Vagina (tissue), 2 donors: ENCODE results near the gene CDH4. TPM values are rescaled to one million over a fixed set of nuclear protein-coding genes. Genes with fewer than 3 reads are reported as not detected.

Experiments used
- DNase-seq, 2 donors: peaks; one replicate each; pipeline ENCODE4 v3.0.0-alpha.2; 2017; ENCODE audit errors: extremely low spot score in 2 of 2
- H3K27ac ChIP-seq: fragments of 200-600 bp; sonication (generic); one replicate; pipeline ENCODE4 v1.5.1; 2019
- H3K27me3 ChIP-seq: fragments of 200-600 bp; sonication (generic); one replicate; pipeline ENCODE4 v1.5.1; 2019
- H3K36me3 ChIP-seq, 2 donors: fragments of 200-600 bp; sonication (generic); one replicate each; pipeline ENCODE4 v1.5.1; 2017 to 2019
- H3K4me1 ChIP-seq: fragments of 200-600 bp; sonication (generic); one replicate; pipeline ENCODE4 v1.5.1; 2019
- H3K4me3 ChIP-seq, 2 donors: fragments of 200-600 bp; sonication (generic); 1 replicate in 1 of 2; 2 replicates in 1 of 2; pipeline ENCODE4 v1.5.1; 2016 to 2019
- H3K9me3 ChIP-seq: fragments of 200-600 bp; sonication (generic); one replicate; pipeline ENCODE4 v1.5.1; 2019
- CTCF ChIP-seq, 3 experiments: fragments of 450-650 bp in 2 of 3; fragments of 200-600 bp in 1 of 3; sonication (generic) in 1 of 3; IDR thresholded peaks; one replicate each; pipeline ENCODE4 v1.5.1; 2017 to 2019; ENCODE audit warnings: antibody characterized with exemption in 3 of 3, mild to moderate bottlenecking in 2 of 3, moderate library complexity in 2 of 3
- POLR2A ChIP-seq, 2 donors: fragments of 450-650 bp; IDR thresholded peaks; one replicate each; pipeline ENCODE4 v1.6.1; 2017; ENCODE audit warnings: antibody characterized with exemption in 2 of 2, mild to moderate bottlenecking in 2 of 2, moderate library complexity in 2 of 2
- POLR2AphosphoS5 ChIP-seq, 2 donors: sonication (generic); formaldehyde crosslinking; IDR thresholded peaks; one replicate each; pipeline ENCODE4 v1.9.0; 2017; ENCODE audit warnings: antibody characterized with exemption in 2 of 2, mild to moderate bottlenecking in 2 of 2, low read depth in 1 of 2; ENCODE audit not compliant: insufficient read depth in 1 of 2
- intact Hi-C: fragments of 100-400 bp; cut with DNase I; formaldehyde crosslinking; loops from one replicate; pipeline ENCODE4 v1.15.1; 2023
- total RNA-seq: library from RNA; depleted of rRNA; stranded (reverse); fragments of >200 nt; gene quantifications from one replicate; pipeline ENCODE4 v1.2.3, GENCODE V29; 2016

CDH4 gene
- total RNA-seq, 1 donor from 2014 or later, result 0.25 TPM

- no peaks in the 10 kb centered on the region for H3K9me3 ChIP-seq
- TF ChIP-seq CTCF (IDR thresholded peaks at IDR 0.05) (no peak), POLR2A (IDR thresholded peaks at IDR 0.05) (no peak), POLR2AphosphoS5 (IDR thresholded peaks at IDR 0.05; ENCODE audit: insufficient read depth in 1 of 2, low read depth in 1 of 2) (no peak)
- H3K27ac ChIP-seq, result no peak overlapping the region
- no peaks in the 10 kb centered on the region for H3K27me3 ChIP-seq
- intact Hi-C loops, result no loop called here
- H3K4me1 ChIP-seq, result no peaks in the 10 kb centered on the region
- no peak overlapping the region for H3K4me3 ChIP-seq
- H3K36me3 ChIP-seq, result no peaks in the 10 kb centered on the region
- DNase-seq, result no peak
Measured at GRCh38 chr20:61490721-61491120, 238.7 kb downstream of the CDH4 start.

GRCh38 chr20:61492065-61492464 is 240.0 kb downstream of the CDH4 start:
- intact Hi-C loops, result no loop called here

DNA sequence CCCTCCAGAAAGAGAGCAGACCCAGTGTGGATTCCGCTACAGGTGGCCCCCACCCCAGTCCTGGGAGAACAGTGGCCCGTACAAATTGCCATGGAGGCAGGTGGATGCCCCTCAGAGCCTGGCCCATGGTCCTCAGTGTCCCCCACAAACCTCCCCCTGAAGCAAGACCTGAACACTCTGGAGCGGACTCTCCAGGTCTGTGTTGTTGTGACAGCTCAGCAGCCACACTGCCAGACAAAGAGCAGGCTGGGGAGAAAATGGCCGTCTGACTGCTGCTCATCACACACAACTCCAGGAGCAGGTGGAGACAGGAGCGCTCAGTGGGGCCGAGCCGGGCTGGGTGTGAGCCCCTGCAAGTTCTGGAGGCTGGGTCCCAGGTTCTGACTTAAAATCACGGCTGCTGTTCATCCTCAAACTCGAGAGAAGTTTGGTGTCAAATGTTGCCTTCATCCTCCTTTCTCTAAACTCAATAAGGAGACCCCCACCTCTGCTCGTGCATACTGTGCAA is 241.8 kb downstream of the CDH4 start:
- no peaks in the 10 kb centered on the region for H3K36me3 ChIP-seq
- no peaks in the 10 kb centered on the region for H3K9me3 ChIP-seq
- no peak for TF ChIP-seq POLR2AphosphoS5 (IDR thresholded peaks at IDR 0.05; ENCODE audit: insufficient read depth in 1 of 2, low read depth in 1 of 2)
- no peak for TF ChIP-seq CTCF (IDR thresholded peaks at IDR 0.05)
- no peak for TF ChIP-seq POLR2A (IDR thresholded peaks at IDR 0.05)
- intact Hi-C loops, result no loop called here
- no peaks in the 10 kb centered on the region for H3K27me3 ChIP-seq
- H3K4me1 ChIP-seq, result no peaks in the 10 kb centered on the region
- H3K27ac ChIP-seq, result no peak overlapping the region
- H3K4me3 ChIP-seq, result no peak overlapping the region
- no peak for DNase-seq

More at GRCh38 chr20:61492065-61492464, 240.0 kb downstream of the CDH4 start:
- no peaks in the 10 kb centered on the region for H3K36me3 ChIP-seq
- TF ChIP-seq POLR2AphosphoS5 (IDR thresholded peaks at IDR 0.05; ENCODE audit: insufficient read depth in 1 of 2, low read depth in 1 of 2) (no peak), POLR2A (IDR thresholded peaks at IDR 0.05) (no peak), CTCF (IDR thresholded peaks at IDR 0.05) (no peak)
- no peaks in the 10 kb centered on the region for H3K4me1 ChIP-seq
- no peak for DNase-seq
- H3K27ac ChIP-seq, result no peak overlapping the region
- H3K4me3 ChIP-seq, result no peak overlapping the region
- no peaks in the 10 kb centered on the region for H3K27me3 ChIP-seq
- no peaks in the 10 kb centered on the region for H3K9me3 ChIP-seq

- Histone ChIP-seq H3K9me3 (no peaks in the 10 kb centered on the region), H3K27me3 (no peaks in the 10 kb centered on the region), H3K36me3 (no peaks in the 10 kb centered on the region), H3K4me3 (no peak overlapping the region), H3K4me1 (no peaks in the 10 kb centered on the region), H3K27ac (no peak overlapping the region)
- no peak for DNase-seq
- no peak for TF ChIP-seq POLR2AphosphoS5 (IDR thresholded peaks at IDR 0.05; ENCODE audit: insufficient read depth in 1 of 2, low read depth in 1 of 2)
- no peak for TF ChIP-seq POLR2A (IDR thresholded peaks at IDR 0.05)
- no peak for TF ChIP-seq CTCF (IDR thresholded peaks at IDR 0.05)
- intact Hi-C loops, result no loop called here
Measured at GRCh38 chr20:61494763-61495575, 242.9 kb downstream of the CDH4 start.

- no peaks in the 10 kb centered on the region for H3K9me3 ChIP-seq
- TF ChIP-seq POLR2AphosphoS5 (IDR thresholded peaks at IDR 0.05; ENCODE audit: insufficient read depth in 1 of 2, low read depth in 1 of 2) (no peak), POLR2A (IDR thresholded peaks at IDR 0.05) (no peak), CTCF (IDR thresholded peaks at IDR 0.05) (no peak)
- intact Hi-C loops, result no loop called here
- H3K27me3 ChIP-seq, result no peaks in the 10 kb centered on the region
- no peak for DNase-seq
- no peak overlapping the region for H3K27ac ChIP-seq
- H3K36me3 ChIP-seq, result no peaks in the 10 kb centered on the region
- no peak overlapping the region for H3K4me3 ChIP-seq
- no peaks in the 10 kb centered on the region for H3K4me1 ChIP-seq
Measured at GRCh38 chr20:61497029-61497627, 245.1 kb downstream of the CDH4 start.
